ENCODE results near the gene ABL1.
"Not testable (repeated sequence)": the region's sequence is repeated elsewhere in the genome, so short reads cannot be mapped to it uniquely, and the experiment has no call there.

ABL1 gene

DNA sequence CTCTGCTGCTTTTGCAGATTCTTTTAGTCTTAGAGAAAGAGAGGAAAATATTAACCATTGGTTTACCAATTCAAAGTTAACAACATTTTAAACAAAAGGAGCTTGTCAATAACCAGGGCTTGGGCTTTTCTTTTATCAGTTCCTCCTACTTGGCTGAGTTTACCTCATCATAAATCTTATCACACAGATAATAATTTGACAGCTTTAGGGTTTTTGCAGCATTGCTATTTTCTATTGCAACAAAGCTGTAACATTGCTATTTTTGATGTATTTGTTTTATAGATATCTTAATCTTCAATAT lies 9.8 kb upstream of the ABL1 start:
- no peak for DNase-seq (ENCODE audit: low read depth, low spot score)

DNA sequence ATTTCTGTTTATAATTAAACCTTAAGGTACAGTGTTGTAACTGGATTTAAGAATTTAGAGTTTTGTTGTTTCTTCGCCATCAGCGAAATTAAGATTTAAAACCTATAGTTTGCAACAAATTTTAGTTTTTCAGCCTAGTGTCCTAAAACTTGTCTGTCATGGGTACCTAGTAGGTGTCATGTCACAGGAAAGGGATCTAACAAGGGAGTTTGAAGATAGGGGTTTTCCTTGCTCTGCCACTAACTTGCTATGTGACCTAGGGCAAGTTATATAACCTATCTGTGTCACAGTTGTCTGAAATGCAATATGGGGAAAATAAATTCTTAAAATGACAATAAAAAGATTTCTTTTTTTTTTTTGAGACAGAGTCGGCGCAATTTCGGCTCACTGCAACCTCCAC lies 9.2 kb upstream of the ABL1 start:
- DNase-seq (ENCODE audit: low read depth, low spot score) = no peak

DNA sequence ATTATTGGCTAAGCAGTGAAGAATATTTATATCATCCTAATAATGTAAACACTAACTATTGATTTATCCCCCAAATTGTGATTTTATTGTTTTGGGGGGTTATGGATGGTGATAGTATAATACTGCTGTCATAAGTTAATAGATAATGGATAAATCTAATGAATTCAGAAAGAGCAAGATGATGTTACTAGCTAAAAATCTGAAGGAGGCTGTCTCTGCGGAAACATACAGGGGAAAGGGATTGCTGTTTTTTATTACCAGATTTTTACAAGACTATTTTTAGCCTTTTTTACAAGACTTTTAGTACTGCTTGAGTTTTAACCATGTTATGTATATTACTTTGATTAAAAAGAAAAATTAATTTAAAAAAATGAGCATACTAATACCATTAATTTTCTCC lies 5.3 kb upstream of the ABL1 start:
- DNase-seq (ENCODE audit: low read depth, low spot score) = no peak

DNA sequence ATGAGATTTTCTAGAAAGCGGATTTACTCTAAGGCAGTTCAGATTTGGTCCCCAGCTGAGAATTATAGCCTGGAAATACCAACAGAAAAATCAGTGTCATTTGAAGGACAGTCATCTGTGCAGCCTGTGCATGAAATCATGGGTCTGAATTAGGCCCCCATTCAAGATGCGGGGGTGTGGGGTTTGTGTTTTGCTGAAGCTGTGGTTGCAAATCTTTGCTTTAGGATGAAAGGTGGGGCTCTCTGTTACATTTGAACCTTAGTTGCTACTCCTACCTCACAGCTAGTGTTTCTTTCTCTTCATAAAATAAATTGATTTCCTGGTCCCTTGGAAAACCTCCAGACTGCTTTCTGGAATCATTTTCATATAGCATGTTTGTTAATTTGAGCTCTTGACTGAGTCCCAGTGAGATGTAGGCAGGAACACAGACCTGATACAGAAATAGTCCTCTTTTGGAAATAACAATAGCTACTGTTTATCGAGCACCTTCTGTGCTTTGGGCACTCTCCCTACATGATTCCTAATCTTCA lies 4.8 kb upstream of the ABL1 start:
- DNase-seq (ENCODE audit: low read depth, low spot score) = no peak

DNA sequence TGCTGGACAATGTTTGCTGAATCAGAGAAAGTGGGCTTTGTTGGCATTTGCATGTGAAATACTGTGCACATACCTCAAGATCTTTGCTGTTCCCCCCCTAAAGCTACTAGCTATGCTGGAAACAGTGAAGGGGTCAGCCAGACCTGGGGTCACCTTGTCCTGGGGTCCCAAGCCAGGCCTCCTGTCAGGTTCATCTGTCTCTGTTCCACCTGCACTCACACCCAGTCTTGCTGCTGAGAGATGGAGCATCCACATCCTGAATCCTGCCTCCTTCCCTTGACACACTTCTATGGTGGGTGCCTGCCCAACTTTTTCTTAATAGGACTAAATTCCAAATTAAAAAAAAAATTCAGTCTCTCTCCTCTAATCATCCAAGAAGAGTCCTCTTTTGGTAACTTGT lies 4.0 kb upstream of the ABL1 start:
- DNase-seq (ENCODE audit: low read depth, low spot score) = no peak

DNA sequence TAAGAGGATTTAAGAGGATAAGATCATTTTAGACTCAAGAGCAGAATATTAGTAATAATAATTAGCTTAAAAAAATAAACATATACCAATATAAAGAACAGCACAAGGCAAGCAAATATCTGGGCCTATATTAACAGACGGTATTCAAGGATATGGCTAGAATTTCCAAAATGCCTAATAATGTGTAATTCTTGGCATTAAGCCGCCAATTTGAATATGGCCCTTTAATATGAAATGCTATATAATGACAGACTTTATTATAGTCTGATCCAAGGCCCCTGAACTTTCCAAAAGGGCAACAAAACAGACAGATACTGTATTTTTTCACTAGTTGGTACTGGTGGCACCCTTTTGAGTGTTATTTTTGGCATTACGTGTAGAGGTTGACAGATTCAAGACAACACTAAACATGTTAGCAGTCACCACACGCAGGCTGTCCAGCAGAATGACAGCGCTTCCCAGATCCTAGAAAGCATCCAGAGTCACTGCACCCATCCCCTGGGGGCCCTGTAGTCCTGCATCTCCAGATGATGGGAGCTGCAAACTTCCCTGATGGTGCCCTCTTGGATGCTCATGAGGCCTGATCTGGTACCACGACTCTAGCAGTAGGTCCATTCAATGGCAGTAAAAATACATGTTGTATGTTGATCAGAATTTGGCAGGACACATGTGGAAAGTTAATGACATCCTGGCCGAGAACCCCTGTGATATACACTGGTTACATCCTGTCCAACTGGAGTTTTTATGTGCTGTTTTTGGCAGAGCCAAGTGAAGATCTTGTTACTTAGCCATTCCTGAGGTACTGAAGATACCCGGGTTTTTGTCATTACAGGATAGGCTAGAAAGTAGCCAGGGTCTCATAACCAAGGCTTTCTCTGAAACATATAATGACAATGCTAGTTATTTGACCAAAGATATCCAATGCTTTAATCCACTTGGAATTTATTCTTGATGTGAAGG lies 1.7 kb upstream of the ABL1 start:
- no peak for DNase-seq (ENCODE audit: low read depth, low spot score)

DNA sequence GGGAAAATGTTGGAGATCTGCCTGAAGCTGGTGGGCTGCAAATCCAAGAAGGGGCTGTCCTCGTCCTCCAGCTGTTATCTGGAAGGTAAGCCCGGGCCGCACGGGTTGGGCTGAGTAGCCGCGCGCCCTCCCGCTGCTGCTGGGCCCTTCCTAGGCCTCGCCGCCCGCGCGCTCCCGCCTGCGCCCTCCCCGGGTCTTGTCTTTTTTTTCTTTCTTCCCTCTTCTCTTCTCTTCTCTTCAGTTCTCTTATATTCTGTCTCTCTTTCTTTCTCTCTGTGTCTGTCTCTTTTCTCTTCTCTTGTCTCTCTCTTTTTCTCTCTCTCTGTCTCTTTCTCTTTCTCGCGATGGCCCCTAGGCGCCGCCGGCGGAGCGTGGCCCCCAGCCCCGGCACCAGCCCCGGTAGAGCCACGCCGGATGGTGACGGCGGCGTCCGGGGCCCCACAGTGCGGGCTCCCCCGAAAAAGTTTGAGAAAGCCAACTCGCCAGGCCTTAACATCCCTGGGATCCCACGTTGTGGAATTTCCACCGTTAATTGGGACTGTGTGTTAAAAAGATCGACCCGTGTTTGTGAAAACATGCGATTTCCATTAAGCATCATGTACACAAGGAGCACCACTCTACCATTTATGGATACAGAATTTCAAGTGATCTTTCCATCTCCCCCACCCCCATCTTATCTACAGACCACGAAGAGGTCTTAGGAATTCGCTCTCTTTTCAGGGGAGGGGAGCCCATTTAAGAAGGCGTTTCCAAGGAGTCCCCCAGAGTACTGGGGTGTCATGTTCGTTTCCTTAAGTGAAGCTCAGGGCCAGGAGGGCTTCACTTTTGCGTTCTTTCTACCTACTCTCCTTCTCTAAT lies 616 bp downstream of the ABL1 start:
- DNase-seq (ENCODE audit: low read depth, low spot score) = no peak

DNA sequence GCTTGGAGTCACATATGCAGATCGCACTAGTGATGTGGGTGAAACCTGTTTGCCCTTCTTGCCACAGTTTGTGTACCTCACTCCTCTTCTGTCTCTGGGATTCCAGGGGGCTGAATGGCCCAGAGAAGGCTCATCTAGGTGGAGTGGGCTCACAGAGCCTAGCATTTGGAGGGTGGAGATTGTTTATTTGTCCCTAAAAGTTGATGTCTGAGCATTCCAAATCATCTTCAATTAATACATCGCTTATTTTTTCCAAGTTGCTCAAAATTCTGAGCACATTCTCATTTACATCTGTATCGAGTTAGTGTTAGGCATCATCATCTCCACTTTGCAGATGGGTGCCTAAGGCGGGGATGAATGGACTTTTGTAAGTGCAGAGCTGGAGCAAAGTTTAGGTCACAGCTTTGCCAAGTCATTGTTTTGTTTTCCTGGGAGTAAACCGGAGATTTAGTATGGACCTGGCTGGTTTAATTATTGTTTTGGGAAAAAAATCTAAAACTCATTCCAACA lies 2.0 kb downstream of the ABL1 start:
- no peak for DNase-seq (ENCODE audit: low read depth, low spot score)

DNA sequence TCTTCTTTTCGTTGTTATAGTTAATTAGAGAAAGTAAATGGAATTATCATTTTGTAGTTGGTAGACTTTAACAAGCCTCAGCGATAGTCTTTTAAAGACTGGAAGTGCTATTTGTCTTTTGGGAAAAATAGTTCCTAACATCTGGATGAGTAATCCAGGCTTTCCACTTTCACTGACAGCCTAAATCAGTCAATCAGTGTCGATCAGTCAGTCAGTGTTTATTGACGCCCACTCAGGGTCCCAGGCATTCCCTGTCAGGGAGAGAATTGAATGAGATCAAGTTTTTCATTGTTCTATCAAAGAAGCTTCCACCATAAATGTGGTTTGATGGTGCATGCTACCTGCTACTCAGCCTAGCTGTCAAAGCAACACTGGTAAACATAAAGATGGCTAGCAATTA lies 2.6 kb downstream of the ABL1 start:
- no peak for DNase-seq (ENCODE audit: low read depth, low spot score)

DNA sequence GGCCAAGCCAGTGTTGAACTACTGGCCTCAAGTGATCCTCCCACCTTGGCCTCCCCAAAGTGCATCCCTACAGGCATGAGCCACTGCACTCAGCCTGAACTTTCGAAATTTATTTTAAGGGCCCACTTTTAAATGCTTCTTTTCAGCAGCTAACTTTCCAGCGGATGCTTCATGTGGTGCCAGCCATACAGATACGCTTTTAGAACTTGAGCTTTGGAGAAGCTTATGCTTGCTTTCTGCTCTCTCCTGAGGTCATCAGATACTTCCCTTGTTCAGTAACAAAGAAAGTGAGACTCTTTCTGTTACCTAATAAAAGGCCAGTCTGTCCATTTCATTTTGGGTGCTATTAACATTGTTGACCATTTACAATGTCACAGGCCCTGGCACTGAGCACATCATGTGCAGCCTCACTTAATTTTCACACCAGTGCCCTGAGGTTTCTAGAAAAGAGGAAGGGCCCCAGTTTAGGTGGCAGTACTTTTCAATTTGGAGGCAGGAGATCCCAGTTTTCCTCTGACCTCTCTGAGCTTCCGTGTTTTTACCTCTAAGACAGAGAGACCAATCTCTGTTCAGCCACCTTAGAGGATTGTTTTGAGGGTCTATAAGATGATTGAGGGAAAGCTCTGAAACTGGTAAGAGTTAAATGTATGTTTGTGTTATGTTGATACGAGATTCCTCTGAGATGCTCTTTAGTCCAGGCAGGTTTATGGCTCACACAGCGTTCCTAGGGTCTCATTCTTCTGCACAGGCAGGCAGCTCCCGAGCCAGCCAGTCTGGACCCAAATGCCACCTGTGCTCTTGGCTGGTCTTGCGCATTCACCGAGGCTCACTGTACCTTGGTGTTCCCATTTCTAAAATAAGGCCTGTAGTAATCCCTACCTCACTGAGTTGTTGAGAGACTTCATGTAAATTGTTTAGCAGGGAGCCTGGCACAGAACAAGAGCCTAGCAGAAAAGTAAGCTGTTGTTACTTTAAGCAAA lies 4.4 kb downstream of the ABL1 start:
- no peak for DNase-seq (ENCODE audit: low read depth, low spot score)

DNA sequence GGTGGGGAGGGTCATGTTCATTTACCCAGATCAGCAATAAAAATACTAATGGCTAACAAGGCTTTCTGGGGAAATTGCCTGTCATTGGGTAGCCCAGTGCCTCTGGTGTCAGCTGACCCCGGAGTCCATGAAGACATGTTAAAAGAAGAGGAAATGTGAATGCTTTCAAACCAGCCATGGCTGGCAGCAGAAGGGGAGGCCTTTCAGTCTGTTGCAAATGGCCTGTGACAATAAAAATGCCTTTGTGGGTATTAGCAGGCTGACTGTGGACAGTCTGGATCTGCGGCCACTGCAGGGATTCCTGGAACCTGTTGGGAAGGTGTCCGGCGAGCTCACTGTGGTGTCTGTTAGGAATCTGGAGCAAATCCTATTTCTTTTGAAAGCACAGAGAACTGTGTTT lies 7.5 kb downstream of the ABL1 start:
- DNase-seq (ENCODE audit: low read depth, low spot score) = no peak

DNA sequence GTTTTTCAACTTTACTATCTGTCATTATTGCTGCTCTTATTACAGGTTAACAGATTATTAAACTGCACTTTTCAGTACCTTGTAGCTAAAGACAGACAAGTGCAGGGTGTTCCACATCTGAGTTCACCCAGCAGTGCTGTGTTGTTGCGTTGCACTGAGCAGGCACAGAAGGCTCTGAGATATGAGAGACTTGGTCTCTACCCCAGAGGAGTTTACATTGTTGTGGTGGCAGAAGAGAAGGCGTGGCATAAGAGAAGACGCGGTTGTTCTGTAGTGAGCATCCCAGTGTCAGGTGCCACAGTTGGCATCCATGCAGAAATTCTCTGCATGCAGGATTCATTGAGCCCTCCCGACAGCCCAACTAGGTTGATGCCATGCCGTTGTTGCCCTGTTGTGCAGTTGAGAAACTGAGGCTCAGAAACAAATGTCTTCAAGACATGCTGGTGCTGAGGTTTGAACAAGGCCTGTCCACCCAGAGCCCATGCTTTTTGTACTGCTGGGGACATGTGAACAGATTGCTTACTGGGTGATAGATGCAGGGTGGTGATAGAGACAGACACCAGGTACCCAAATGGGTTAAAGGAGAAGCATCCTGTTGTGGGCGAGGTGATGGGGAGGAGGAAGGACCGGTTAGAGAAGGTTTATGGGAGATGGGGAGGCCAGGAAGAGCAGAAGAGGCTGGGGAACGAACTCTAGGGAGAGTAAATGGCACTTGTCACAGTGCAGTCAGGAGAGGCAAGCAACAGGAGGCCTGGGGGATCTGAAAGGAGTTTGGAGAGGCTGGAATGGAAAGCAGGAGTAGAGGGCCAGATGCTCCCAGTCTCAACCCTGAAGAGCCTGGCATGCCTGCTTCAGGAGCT lies 8.2 kb downstream of the ABL1 start:
- no peak for DNase-seq (ENCODE audit: low read depth, low spot score)

DNA sequence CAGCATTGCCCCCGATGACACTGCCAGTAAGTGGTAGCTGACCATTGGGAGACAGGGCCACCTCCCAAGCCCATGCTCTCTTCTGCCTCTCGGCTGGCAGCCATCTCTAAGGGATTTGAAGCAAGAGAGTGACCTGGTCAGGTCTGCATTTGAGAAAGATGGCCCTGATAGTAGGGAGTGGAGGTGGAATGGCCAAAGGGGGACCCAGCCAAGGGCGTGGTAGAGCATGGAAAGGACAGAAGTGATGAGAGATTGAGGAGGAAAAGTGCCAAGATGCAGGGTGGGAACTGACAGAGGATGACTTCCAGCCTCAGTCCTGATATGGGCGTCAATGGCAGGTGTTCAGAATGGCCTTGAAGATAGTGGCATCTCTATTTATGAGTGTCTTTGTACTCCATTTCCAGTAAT lies 9.0 kb downstream of the ABL1 start:
- no peak for DNase-seq (ENCODE audit: low read depth, low spot score)

DNA sequence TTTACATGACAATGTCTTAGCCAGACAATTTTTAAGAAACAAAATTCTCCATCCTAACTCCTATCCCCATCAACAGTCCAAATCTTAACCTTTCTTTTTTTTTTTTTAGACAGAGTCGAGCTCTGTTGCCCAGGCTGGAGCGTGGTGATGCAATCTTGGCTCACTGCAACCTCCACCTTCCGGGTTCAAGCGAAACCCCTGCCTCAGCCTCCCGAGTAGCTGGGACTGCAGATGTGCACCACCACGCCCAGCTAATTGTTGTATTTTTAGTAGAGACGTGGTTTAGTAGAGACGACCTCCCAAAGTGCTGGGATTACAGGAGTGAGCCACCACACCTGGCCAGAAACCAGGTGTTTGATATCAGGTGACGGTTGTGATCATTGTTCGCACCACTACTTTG lies 10.2 kb downstream of the ABL1 start:
- DNase-seq (ENCODE audit: low read depth, low spot score) = no peak

DNA sequence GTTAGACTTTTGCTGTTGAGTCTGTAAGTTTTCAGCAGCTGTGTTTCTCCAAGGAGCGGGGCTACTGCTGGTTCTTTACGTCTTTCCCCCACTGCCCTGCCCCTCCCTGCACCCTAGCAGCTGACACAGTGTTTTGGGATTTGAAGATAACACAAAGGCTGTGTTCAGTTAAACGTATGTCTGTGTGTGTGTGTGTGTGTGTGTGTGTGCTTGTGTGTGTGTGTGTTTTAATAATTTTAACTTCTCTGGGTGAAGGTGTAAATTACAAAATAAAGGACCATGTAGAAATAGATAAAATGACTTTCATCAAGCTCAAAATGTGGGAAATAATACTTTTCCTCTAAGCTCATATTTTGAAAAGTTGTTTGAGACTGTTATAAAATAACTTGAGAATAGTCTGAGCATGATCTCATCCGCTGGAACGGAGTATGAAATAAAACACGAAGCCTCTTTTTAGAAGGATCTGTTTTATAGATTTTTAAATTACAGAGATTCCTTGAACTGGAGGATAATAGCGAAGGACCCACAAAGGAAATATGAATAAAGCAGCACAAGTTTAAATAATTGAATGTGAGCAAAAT lies 10.9 kb downstream of the ABL1 start:
- DNase-seq (ENCODE audit: low read depth, low spot score) = peak; percentile 72

DNA sequence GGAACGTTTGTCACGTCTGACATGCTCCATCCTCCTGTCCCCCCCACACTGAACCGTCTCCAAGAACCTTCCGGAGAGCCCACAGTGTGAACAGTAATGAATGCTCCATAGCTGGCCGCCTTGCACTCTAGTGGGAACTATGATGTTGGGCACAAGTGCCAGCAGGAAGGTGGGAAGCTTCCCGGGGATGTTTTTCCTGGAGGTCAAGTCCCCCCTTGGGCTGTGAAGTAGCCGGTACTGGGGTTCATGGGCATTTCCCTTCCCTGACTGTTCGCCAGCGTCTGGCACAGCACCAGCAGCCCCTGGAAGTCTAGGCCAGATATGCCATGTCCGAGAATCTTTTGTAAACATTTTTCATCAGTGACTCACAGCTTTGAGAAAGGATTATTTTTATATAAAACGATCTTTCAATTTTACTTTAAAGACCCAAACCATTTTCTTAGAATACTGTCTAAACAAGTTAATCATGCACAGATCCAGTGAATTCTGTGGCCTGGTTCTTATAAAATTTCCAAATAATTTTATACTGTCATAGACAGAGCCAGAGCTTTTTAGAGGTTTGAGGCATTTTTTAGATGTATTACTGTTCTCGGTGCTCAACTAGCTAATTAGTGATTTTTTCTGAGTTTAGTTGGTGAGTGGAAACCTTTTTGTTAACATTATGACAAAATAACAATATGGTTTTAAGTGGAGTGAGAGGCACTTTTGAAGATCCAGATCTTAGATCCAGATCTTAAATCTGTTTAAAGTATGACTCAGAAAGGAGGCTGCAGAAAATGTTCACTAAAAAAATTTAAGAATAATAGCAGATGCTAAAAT lies 11.6 kb downstream of the ABL1 start:
- DNase-seq (ENCODE audit: low read depth, low spot score) = no peak

DNA sequence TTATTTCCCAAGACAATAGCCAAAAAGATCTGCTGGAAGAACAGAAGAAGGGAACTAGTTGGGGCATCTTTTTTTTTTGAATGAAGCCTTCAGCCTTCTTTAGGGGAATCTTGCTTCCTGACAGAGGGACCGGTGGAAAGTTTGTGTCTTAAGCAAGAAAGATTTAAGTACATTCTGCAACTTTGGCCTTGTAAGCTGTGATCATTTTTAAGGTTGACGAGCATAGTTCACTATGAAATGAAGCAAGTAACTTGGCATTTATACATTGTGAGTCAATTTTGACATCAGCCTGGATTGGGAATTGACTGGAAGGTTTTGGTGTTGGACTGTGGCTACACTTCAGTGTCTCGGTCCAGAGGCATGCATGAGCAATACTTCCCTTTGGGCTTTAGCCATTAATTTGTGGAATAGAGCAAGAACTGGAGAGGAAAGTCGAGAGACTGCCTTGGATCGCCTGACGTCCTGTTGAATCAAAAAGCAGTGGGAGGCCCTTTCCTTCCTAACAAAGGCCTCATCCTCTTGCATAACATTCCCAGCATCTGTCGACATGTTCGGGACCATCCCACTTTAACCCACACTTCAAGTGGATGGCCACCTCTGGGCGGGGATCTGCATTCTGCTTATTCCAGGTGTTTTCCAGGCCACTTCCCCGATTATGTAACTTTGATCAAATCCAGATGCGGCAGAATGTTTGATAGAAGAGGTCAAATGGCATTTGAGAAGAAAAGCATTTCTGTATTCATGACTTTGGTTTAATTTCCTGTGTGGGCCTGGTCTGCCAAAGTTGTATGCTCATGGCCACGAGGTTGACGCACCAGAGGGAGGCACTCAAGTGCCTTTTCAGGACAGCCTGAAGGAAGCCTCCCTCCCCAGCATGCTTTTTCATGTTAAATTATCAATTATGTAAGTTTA lies 12.5 kb downstream of the ABL1 start:
- DNase-seq (ENCODE audit: low read depth, low spot score) = peak; percentile 88

DNA sequence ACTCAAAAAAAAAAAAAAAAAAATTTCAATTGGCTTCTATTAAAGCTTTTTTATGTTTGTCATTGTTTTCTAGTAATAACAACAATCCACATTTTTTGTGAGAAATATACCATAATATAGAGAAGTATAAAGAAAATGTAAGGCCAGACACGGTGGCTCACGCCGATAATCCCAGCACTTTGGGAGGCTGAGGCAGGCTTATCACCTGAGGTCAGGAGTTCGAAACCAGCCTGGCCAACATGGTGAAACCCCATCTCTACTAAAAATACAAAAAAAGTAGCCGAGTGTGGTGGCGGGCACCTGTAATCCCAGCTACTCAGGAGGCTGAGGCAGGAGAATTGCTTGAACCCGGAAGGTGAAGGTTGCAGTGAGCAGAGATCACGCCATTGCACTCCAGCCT lies 13.5 kb downstream of the ABL1 start:
- DNase-seq (ENCODE audit: low read depth, low spot score) = not testable (repeated sequence)
